ENCODE results near the gene C6orf136.

C6orf136 gene

DNA sequence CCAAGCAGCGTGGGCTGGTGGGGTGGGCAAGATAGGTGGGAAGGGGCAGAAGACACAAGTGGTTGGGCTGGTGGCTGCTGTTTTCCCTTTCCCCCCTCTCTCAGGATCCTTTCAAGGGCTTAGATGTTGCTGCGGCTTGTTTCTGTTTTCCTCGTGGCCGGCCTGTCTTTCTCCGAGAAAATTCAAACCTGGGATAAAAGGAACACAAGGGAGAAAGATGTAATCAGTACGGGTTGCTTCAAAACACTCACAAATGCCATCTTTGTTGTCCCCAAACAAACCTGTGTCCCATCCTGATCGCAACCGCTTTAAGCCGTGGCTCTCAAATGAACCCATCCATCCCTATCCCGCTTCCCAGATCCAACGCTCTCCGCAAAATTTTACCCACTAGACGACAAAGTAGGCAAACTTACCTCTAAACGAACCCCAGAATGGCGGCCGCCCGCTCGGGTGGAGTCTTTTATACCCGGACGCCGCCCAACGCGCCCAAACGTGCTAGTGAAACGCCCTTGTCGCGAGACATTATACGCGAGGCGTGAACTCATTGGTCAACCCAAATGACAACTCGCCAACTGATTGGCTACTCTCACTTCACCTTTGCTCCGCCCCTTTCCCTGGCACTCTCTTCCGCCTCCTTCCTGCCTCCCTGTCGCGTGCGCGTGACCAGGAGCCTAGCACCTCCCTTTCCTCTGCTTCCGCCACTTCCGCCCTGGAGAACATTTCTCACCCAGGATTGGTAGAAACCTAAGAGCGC lies 29.9 kb upstream of the C6orf136 start, which contains the start of gene PPP1R10:
PPP1R10 (minus strand) TSS at position 433 of the 754 bp plus-strand sequence. CDS start 7,299 bp downstream, outside the sequence.
- TF ChIP-seq FOXP2 (optimal IDR thresholded peaks at IDR 0.05; ENCODE audit: borderline replicate concordance, extremely low read depth, extremely low read length, insufficient read depth) (no peak), POLR2AphosphoS5 (IDR thresholded peaks at IDR 0.05; ENCODE audit: low read depth, low read length) (peak; percentile 100), TAF1 (IDR thresholded peaks at IDR 0.05; ENCODE audit: borderline replicate concordance, insufficient read depth, low read length) (peak; percentile 100), SIN3A (IDR thresholded peaks at IDR 0.05; ENCODE audit: borderline replicate concordance, insufficient read depth, low read length) (peak; percentile 53; the same call in 1 of the 2 replicates)
- TF ChIP-seq, protein P1, sequence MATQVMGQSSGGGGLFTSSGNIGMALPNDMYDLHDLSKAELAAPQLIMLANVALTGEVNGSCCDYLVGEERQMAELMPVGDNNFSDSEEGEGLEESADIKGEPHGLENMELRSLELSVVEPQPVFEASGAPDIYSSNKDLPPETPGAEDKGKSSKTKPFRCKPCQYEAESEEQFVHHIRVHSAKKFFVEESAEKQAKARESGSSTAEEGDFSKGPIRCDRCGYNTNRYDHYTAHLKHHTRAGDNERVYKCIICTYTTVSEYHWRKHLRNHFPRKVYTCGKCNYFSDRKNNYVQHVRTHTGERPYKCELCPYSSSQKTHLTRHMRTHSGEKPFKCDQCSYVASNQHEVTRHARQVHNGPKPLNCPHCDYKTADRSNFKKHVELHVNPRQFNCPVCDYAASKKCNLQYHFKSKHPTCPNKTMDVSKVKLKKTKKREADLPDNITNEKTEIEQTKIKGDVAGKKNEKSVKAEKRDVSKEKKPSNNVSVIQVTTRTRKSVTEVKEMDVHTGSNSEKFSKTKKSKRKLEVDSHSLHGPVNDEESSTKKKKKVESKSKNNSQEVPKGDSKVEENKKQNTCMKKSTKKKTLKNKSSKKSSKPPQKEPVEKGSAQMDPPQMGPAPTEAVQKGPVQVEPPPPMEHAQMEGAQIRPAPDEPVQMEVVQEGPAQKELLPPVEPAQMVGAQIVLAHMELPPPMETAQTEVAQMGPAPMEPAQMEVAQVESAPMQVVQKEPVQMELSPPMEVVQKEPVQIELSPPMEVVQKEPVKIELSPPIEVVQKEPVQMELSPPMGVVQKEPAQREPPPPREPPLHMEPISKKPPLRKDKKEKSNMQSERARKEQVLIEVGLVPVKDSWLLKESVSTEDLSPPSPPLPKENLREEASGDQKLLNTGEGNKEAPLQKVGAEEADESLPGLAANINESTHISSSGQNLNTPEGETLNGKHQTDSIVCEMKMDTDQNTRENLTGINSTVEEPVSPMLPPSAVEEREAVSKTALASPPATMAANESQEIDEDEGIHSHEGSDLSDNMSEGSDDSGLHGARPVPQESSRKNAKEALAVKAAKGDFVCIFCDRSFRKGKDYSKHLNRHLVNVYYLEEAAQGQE (IDR thresholded peaks at IDR 0.05; ENCODE audit: insufficient read depth in 1 of 2, low read depth in 2 of 2, low read length in 2 of 2), result peak in 1 of 2 experiments; percentile 78; a peak in 1 of 4 replicates

DNA sequence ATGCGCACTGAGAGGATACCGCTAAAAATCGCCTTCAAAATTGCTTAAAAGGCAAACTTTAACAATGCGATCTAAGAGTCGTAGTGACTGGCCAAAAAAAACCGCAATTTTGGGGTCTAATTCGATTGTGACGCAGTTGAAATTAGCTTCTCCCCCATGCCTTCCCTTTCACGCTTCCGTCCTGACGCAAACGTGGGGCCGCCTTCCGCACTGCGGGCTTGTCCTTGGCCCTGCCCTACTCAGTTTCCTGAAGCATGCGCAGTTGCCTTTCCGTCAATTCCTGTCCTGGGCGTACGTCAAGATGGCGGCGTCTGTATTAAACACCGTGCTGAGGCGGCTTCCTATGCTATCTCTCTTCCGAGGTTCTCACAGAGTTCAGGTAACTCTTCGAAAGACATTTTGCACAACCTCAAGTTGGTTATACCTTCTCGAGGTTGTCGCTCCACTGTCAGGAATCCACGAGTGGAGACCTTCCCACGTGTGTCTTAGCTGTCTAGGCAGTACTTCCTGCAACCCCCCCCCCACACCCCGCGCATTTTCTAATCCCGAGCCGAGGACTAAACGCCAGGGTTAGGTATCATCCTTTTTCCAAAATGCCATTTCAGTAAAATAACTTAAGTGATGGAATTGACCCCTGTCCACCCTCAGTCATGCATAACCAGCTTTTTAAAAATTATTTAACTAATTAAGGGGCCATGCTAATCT lies 29.2 kb upstream of the C6orf136 start, which contains the start of gene MRPS18B:
MRPS18B (plus strand) TSS at position 276 of the 705 bp plus-strand sequence; CDS start at position 302, 26 bp downstream.
- TF ChIP-seq FOXP2 (optimal IDR thresholded peaks at IDR 0.05; ENCODE audit: borderline replicate concordance, extremely low read depth, extremely low read length, insufficient read depth), result peak; percentile 26
- TF ChIP-seq SIN3A (IDR thresholded peaks at IDR 0.05; ENCODE audit: borderline replicate concordance, insufficient read depth, low read length), result 0 out of 2 replicates have a peak, but pooled peaks have one; percentile 79
- TF ChIP-seq POLR2AphosphoS5 (IDR thresholded peaks at IDR 0.05; ENCODE audit: low read depth, low read length), result peak; percentile 81
- peak; percentile 98 for TF ChIP-seq TAF1 (IDR thresholded peaks at IDR 0.05; ENCODE audit: borderline replicate concordance, insufficient read depth, low read length)
- TF ChIP-seq, protein P1 (IDR thresholded peaks at IDR 0.05; ENCODE audit: insufficient read depth in 1 of 2, low read depth in 2 of 2, low read length in 2 of 2), result peak; percentile 26 to 54; a peak in 2 of 4 replicates

DNA sequence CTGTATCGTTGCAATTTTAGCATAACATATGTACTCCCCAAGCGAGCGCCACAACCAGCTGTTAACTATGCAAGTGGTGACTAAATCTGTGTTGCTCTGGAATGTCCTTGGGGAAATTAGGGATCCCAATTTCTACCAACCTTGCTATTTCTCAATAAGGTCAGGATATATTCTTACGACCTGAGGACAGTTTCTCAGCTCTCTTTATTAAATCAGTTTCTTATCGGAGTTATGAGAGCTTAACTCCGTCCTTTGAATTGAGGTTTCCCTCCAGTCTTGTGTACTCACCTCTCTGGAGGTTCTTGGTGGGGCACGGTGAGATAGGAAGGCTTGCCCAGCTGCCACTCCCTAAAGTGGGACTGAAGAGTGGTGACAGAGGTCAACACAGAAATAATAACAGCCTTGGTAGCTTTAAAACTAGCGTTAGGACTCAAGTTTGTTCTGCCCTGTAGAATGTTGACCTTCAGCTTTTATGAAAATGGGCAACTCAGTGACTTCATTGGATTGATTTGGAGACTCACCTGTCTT lies 28.6 kb upstream of the C6orf136 start:
- TF ChIP-seq POLR2AphosphoS5 (IDR thresholded peaks at IDR 0.05; ENCODE audit: low read depth, low read length) (no peak; the same call in 1 of the 2 replicates), TAF1 (IDR thresholded peaks at IDR 0.05; ENCODE audit: borderline replicate concordance, insufficient read depth, low read length) (no peak)

DNA sequence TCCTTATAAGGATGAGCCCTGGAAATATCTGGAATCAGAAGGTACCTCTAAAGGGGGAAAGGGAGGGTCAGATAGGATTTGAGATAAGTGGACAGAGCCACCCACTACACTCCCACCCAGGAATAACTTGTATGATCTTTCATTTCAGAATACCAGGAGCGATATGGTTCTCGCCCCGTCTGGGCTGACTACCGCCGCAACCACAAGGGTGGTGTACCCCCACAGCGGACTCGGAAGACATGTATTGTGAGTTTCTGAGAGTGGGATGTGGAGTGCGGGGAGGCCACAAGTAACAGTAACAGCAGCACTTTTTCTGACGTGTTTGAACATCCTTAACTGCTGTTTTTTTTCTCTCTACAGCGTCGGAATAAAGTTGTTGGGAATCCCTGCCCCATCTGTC lies 27.4 kb upstream of the C6orf136 start:
- TF ChIP-seq, protein P1 (IDR thresholded peaks at IDR 0.05; ENCODE audit: insufficient read depth in 1 of 2, low read depth in 2 of 2, low read length in 2 of 2), result no peak
- no peak for TF ChIP-seq FOXP2 (optimal IDR thresholded peaks at IDR 0.05; ENCODE audit: borderline replicate concordance, extremely low read depth, extremely low read length, insufficient read depth)
- no peak for TF ChIP-seq TAF1 (IDR thresholded peaks at IDR 0.05; ENCODE audit: borderline replicate concordance, insufficient read depth, low read length)
- no peak for TF ChIP-seq SIN3A (IDR thresholded peaks at IDR 0.05; ENCODE audit: borderline replicate concordance, insufficient read depth, low read length)
- no peak for TF ChIP-seq POLR2AphosphoS5 (IDR thresholded peaks at IDR 0.05; ENCODE audit: low read depth, low read length)

DNA sequence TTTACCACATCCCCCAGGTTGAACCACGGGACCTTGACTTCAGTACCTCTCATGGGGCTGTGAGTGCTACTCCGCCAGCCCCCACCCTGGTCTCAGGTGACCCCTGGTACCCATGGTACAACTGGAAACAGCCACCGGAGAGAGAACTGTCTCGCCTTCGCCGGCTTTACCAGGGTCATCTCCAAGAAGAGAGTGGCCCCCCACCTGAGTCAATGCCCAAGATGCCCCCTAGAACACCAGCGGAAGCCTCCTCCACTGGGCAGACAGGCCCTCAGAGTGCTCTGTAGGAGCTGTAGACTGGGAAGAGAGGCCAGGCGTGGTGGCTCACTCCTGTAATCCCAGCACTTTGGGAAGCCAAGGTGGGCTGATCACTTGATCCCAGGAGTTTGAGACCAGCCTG lies 21.4 kb upstream of the C6orf136 start:
- TF ChIP-seq POLR2AphosphoS5 (IDR thresholded peaks at IDR 0.05; ENCODE audit: low read depth, low read length), result no peak
- TF ChIP-seq, protein P1 (IDR thresholded peaks at IDR 0.05; ENCODE audit: insufficient read depth in 1 of 2, low read depth in 2 of 2, low read length in 2 of 2), result no peak

Measured in PFSK-1 (cell line).